HEK293T (cell line): ENCODE measurements around the gene POU6F2.

ENCODE experiments used
- CTCF ChIA-PET: fragments of 350-600 bp; formaldehyde crosslinking; extraction: SDS; loops from one replicate; lab custom pipeline; 2021; ENCODE audit warnings: antibody characterized with exemption, inconsistent platforms; lab: Yijun Ruan, JAX
- POLR2A ChIA-PET: fragments of 350-600 bp; formaldehyde crosslinking; extraction: SDS; loops from one replicate; lab custom pipeline; 2020; ENCODE audit warnings: antibody characterized with exemption, inconsistent platforms; lab: Yijun Ruan, JAX
- DNase-seq: peaks from one replicate; pipeline ENCODE4 v3.0.0; 2012; ENCODE audit warnings: mixed read lengths; ENCODE audit errors: extremely low spot score
- ARNT ChIP-seq: fragments of 450-650 bp; IDR thresholded peaks from 2 replicates; pipeline ENCODE4 v1.6.1; 2017; ENCODE audit warnings: mild to moderate bottlenecking
- BHLHE40 ChIP-seq: fragments of 450-650 bp; IDR thresholded peaks from 2 replicates; pipeline ENCODE4 v1.6.1; 2016; ENCODE audit warnings: mild to moderate bottlenecking, moderate library complexity, borderline replicate concordance
- CTBP1 ChIP-seq: fragments of 450-650 bp; IDR thresholded peaks from 2 replicates; pipeline ENCODE4 v1.6.1; 2016; ENCODE audit warnings: borderline replicate concordance
- ELF4 ChIP-seq: fragments of 450-650 bp; IDR thresholded peaks from 2 replicates; pipeline ENCODE4 v1.6.1; 2017; ENCODE audit warnings: antibody characterized with exemption
- FOXA1 ChIP-seq: fragments of 450-650 bp; IDR thresholded peaks from 2 replicates; pipeline ENCODE4 v1.6.1; 2016; ENCODE audit warnings: mild to moderate bottlenecking
- FOXK2 ChIP-seq: fragments of 450-650 bp; IDR thresholded peaks from 2 replicates; pipeline ENCODE4 v1.6.1; 2016; ENCODE audit warnings: mild to moderate bottlenecking
- FOXM1 ChIP-seq: fragments of 450-650 bp; IDR thresholded peaks from 2 replicates; pipeline ENCODE4 v1.6.1; 2017; ENCODE audit warnings: mild to moderate bottlenecking, borderline replicate concordance
- HDGF ChIP-seq: fragments of 450-650 bp; IDR thresholded peaks from 2 replicates; pipeline ENCODE4 v1.6.1; 2017; ENCODE audit warnings: antibody characterized with exemption, borderline replicate concordance
- L3MBTL2 ChIP-seq: fragments of 450-650 bp; conservative IDR thresholded peaks from 2 replicates; pipeline ENCODE4 v1.6.1; 2016; ENCODE audit warnings: mild to moderate bottlenecking
- LEF1 ChIP-seq: fragments of 450-650 bp; IDR thresholded peaks from 2 replicates; pipeline ENCODE4 v1.6.1; 2017; ENCODE audit warnings: mild to moderate bottlenecking, borderline replicate concordance
- NFRKB ChIP-seq: fragments of 450-650 bp; IDR thresholded peaks from 2 replicates; pipeline ENCODE4 v1.6.1; 2016; ENCODE audit warnings: mild to moderate bottlenecking, moderate library complexity
- PKNOX1 ChIP-seq: fragments of 450-650 bp; IDR thresholded peaks from 2 replicates; pipeline ENCODE4 v1.6.1; 2016
- SP1 ChIP-seq: fragments of 450-650 bp; IDR thresholded peaks from 2 replicates; pipeline ENCODE4 v1.6.1; 2017
- SUZ12 ChIP-seq: fragments of 450-650 bp; IDR thresholded peaks from 2 replicates; pipeline ENCODE4 v1.6.1; 2016; ENCODE audit warnings: mild to moderate bottlenecking
- TARDBP ChIP-seq: fragments of 450-650 bp; IDR thresholded peaks from 2 replicates; pipeline ENCODE4 v1.6.1; 2016
- ZNF384 ChIP-seq: fragments of 450-650 bp; IDR thresholded peaks from 2 replicates; pipeline ENCODE4 v1.6.1; 2016

POU6F2 gene

DNA sequence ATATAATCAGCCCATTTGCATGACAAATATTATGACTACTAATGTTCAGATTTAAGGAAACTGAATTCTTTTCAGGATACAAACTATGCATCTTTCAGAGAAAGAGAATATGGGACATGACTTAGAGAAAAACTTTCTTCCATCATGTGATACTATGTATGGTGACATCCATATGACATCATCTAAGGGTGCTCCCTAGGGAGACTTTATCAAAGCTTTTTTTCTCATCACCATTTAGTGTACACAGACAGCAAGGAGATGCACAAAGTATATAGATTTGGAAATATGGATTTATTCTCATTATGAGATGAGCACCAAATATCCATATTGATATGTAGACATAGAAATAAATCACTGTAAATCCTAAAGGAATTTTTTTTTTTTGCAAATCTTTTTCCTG lies 424.3 kb downstream of the POU6F2 start:
- no peak for DNase-seq
- POLR2A ChIA-PET: no interaction called here
- TF ChIP-seq CTBP1 (no peak), SP1 (no peak), FOXA1 (no peak), ARNT (no peak)
- CTCF ChIA-PET: no interaction called here

DNA sequence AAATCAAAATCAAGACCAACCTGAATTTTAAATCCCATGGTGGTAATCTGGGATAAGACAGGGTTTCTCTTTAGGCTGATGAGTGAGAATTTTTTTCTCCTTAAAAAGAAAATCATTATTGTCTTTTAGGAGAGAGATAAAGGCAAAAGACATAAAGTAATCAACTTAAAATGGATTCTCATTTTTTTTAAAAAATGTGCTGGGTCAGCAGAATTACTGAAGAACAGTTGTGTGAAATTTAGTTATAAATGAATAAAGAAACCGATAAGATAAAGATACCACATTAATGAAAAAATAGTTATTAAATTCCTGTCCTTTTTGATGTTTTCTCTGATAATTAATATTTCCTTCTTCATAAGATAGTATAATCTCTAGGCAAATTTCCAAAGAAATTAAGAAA lies 427.2 kb downstream of the POU6F2 start:
- POLR2A ChIA-PET: no interaction called here
- CTCF ChIA-PET: no interaction called here
- no peak for TF ChIP-seq ELF4
- TF ChIP-seq FOXK2: no peak
- TF ChIP-seq PKNOX1: no peak
- no peak for TF ChIP-seq FOXM1
- no peak for TF ChIP-seq L3MBTL2
- TF ChIP-seq ARNT: no peak
- TF ChIP-seq CTBP1: no peak
- no peak for TF ChIP-seq TARDBP
- no peak for TF ChIP-seq BHLHE40
- TF ChIP-seq NFRKB: no peak
- TF ChIP-seq ZNF384: no peak
- TF ChIP-seq FOXA1: no peak
- TF ChIP-seq SP1: no peak
- no peak for TF ChIP-seq HDGF
- TF ChIP-seq SUZ12: no peak
- TF ChIP-seq LEF1: no peak
- DNase-seq: no peak

- ChIA-PET POLR2A (no interaction called here), CTCF (interaction anchor here (0.5 kb wide), 1 partner anchor 61 kb away, joined by 4 read pairs; no protein-coding TSS in a partner anchor)
- TF ChIP-seq SUZ12: no peak
- no peak for TF ChIP-seq ZNF384
- no peak for TF ChIP-seq ELF4
- TF ChIP-seq BHLHE40: no peak
- no peak for TF ChIP-seq FOXM1
- no peak for TF ChIP-seq CTBP1
- TF ChIP-seq FOXA1: no peak
- TF ChIP-seq LEF1: no peak
- no peak for TF ChIP-seq FOXK2
- TF ChIP-seq ARNT: no peak
- DNase-seq: no peak
These were observed 427.9 kb downstream of the POU6F2 start for GRCh38 chr7:39405581-39405980.

DNA sequence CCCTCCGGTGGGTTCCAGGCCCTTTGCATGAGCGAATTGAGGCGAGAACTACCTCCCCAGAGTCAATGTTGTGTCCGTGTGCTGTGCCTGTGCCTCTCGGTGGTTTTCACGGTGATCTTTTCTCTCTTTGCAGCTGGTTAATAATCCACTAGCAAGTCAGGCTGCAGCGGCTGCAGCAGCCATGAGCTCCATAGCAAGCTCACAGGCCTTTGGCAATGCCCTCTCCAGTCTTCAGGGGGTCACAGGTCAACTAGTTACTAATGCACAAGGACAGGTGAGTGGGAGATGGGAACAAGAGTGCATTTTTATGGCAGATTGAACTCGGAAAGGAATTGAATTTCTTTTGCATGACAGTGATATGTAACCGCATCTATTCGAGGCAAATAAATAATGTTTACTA lies 428.8 kb downstream of the POU6F2 start:
- ChIA-PET POLR2A (no interaction called here), CTCF (interaction anchor here (0.5 kb wide), 1 partner anchor 60 kb away, joined by 4 read pairs; no protein-coding TSS in a partner anchor)
- DNase-seq: no peak
- TF ChIP-seq L3MBTL2 (no peak), FOXM1 (no peak), PKNOX1 (no peak), TARDBP (no peak), CTBP1 (no peak), LEF1 (no peak), FOXA1 (no peak), ZNF384 (no peak), HDGF (no peak), ELF4 (no peak), NFRKB (no peak), FOXK2 (no peak), BHLHE40 (no peak), SUZ12 (no peak), SP1 (no peak)

GRCh38 chr7:39407137-39407536 lies 429.4 kb downstream of the POU6F2 start:
- CTCF ChIA-PET: interaction anchor here (0.9 kb wide), 1 partner anchor 50 kb away, joined by 3 read pairs; no protein-coding TSS in a partner anchor
- DNase-seq: no peak
- TF ChIP-seq FOXA1: no peak
- TF ChIP-seq BHLHE40: no peak
- peak; percentile 57 for TF ChIP-seq PKNOX1
- POLR2A ChIA-PET: no interaction called here

GRCh38 chr7:39407723-39408122 lies 430.0 kb downstream of the POU6F2 start:
- ChIA-PET CTCF (interaction anchor here (0.9 to 1.0 kb wide), 2 partner anchors 14 to 50 kb away, joined by 3 read pairs; no protein-coding TSS in a partner anchor), POLR2A (no interaction called here)
- DNase-seq: no peak
- no peak for TF ChIP-seq L3MBTL2
- no peak for TF ChIP-seq FOXM1
- TF ChIP-seq CTBP1: no peak
- TF ChIP-seq HDGF: no peak
- TF ChIP-seq FOXA1: no peak
- no peak for TF ChIP-seq ZNF384
- no peak for TF ChIP-seq FOXK2
- no peak for TF ChIP-seq TARDBP
- no peak for TF ChIP-seq LEF1
- no peak for TF ChIP-seq SUZ12
- TF ChIP-seq SP1: no peak
- no peak for TF ChIP-seq BHLHE40
- no peak for TF ChIP-seq ELF4
- no peak for TF ChIP-seq NFRKB

DNA sequence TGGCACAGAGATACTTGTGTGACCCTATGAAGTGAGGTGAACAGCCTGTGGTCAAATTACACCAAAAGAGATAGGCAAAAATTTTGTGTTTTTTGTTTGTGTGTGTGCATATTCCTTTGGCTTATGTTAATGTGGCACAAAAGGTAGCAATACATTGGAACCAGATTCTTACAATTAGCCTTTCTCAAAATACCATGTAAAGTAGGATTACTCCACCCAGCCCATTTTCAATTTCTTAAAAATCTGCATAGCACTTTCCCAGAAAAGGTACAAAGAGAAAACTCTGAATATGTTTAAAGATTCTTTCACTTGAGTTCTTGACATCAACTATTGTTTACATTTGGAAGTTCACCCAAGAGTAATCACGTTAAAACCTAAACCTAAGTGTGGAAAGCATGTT lies 431.2 kb downstream of the POU6F2 start:
- no peak for DNase-seq
- TF ChIP-seq LEF1 (no peak), PKNOX1 (no peak), BHLHE40 (no peak), NFRKB (no peak), ELF4 (no peak), SUZ12 (no peak), SP1 (no peak), FOXA1 (no peak), FOXM1 (no peak), HDGF (no peak), FOXK2 (no peak), L3MBTL2 (no peak), ZNF384 (no peak), CTBP1 (no peak), TARDBP (no peak), ARNT (no peak)
- ChIA-PET CTCF (no interaction called here), POLR2A (no interaction called here)
